Tibial nerve (tissue), 3 donors: ENCODE data around the gene NUTM2B.
"Not testable (repeated sequence)": the region's sequence is repeated elsewhere in the genome, so short reads cannot be mapped to it uniquely, and the experiment has no call there.

Source experiments
- CTCF ChIP-seq, 5 experiments: fragments of 200-600 bp in 3 of 5; fragments of 450-650 bp in 2 of 5; sonication (generic) in 3 of 5; IDR thresholded peaks; one replicate each; pipeline ENCODE4 v1.5.1; 2016 to 2019; ENCODE audit warnings: antibody characterized with exemption in 5 of 5, mild to moderate bottlenecking in 3 of 5, moderate library complexity in 2 of 5
- POLR2A ChIP-seq, 2 donors: fragments of 450-650 bp; IDR thresholded peaks; one replicate each; pipeline ENCODE4 v1.6.1; 2017; ENCODE audit warnings: antibody characterized with exemption in 2 of 2, mild to moderate bottlenecking in 2 of 2, moderate library complexity in 2 of 2

- not testable (repeated sequence) for TF ChIP-seq CTCF, POLR2A (IDR thresholded peaks at IDR 0.05)
These were observed 33.7 kb upstream of the NUTM2B start for GRCh38 chr10:79669248-79669788.
